GM18526 (cell line): ENCODE measurements around the gene ITGAL.

ENCODE experiments used
- POLR2A ChIP-seq: IDR thresholded peaks from 3 replicates; pipeline ENCODE4 v1.6.1; 2011; ENCODE audit not compliant: insufficient read length; ENCODE audit errors: extremely low read depth

The ITGAL gene

GRCh38 chr16:30527635-30528178 lies 55.2 kb downstream of the ITGAL start:
- TF ChIP-seq POLR2A = no peak

- no peak for TF ChIP-seq POLR2A
These were observed 56.4 kb downstream of the ITGAL start for GRCh38 chr16:30528799-30529457.

- no peak for TF ChIP-seq POLR2A
These were observed 57.9 kb downstream of the ITGAL start for GRCh38 chr16:30530163-30531037.

- TF ChIP-seq POLR2A = no peak
These were observed 60.0 kb downstream of the ITGAL start for GRCh38 chr16:30532285-30533145.

- TF ChIP-seq POLR2A = no peak
These were observed 60.6 kb downstream of the ITGAL start for GRCh38 chr16:30533146-30533522.

- no peak for TF ChIP-seq POLR2A
These were observed 61.3 kb downstream of the ITGAL start for GRCh38 chr16:30533748-30534367.

- peak; percentile 81 for TF ChIP-seq POLR2A
These were observed 62.0 kb downstream of the ITGAL start, which contains the start of gene ZNF747 for GRCh38 chr16:30534368-30535105. Gene ZNF747, minus strand, starts transcription at chr16:30534858. Its CDS starts 179 bp downstream, at chr16:30534679.

- TF ChIP-seq POLR2A = no peak
These were observed 62.7 kb downstream of the ITGAL start for GRCh38 chr16:30535106-30535776.

- TF ChIP-seq POLR2A = no peak
These were observed 63.2 kb downstream of the ITGAL start for GRCh38 chr16:30535777-30536190.

- no peak for TF ChIP-seq POLR2A
These were observed 66.7 kb downstream of the ITGAL start for GRCh38 chr16:30539000-30539964.

GRCh38 chr16:30541502-30542329 lies 69.2 kb downstream of the ITGAL start:
- no peak for TF ChIP-seq POLR2A
